ENCODE measurements around the gene ZNF688. TPM values are rescaled to one million over a fixed set of nuclear protein-coding genes. Genes with fewer than 3 reads are reported as not detected.

The ZNF688 gene
- total and polyA plus RNA-seq, 9 of the 15 experiments (the other 6 are each of a cell fraction or from before 2014, with no cell fraction given) = 0.48 to 12.9 (median 4.5) TPM

DNA sequence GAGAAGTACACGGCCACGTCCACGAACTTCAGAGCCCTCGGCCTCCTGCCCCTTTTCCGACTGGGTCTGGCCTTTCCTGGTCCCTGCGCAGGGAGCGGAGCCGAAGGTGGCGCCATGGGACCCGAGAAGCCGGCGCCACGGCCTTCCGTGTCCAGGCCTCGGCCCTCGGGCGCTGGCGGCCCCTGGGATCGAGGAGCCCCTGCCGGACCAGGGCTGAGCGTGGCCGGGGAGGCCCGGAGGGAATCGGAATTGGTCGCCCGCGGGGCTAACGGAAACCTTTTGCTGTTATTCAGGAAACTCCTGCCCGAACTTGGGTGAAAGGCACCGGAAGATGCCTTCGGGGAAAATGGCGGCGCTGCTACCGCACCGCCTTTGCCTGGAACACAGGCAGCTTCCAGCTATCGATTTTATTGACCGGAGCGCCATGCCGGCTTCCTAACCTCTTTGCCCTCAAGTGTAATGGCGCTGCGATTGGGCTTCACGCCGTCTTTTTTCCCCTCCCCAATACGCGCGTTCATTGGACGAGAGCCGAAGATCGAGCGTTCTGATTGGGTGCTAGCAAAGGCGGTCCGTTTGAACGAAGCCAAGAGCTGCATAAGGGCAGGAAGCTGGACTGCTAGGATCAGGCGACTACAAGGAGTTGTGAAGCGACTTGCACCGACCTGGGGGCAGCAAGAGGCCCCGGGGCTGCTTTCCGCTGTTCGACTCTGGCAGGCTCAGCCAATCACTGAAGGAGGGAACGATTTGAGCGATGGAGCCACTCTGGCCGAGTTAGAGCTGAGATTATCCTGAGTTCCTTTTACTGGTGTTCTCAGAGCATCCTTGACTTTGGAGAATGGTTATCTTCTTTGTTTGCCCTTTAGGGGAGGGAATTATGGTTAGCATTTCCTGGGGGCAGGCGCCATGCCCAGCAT, 38.7 kb upstream of the ZNF688 start, which contains the start of gene ZNF689:
Gene ZNF689, minus strand, starts transcription at position 464 of the 914 bp plus-strand sequence. Its CDS starts 348 bp downstream, at position 116.
- peak within 1 kb of the TSS; percentile 91 for H2AFZ ChIP-seq (ENCODE audit: low read depth, low read length)
- H3K79me2 ChIP-seq (ENCODE audit: control insufficient read depth, insufficient read depth, low read length) = peaks cover 17% of the 10 kb centered on the region
- ATAC-seq = peak; percentile 91
- ChIA-PET CTCF (ENCODE audit: low intra/inter-chr PET ratio) (no interaction called here), POLR2A (interaction anchor here (0.5 to 1.4 kb wide), 22 partner anchors 8 to 312 kb away, joined by 3 to 11 read pairs (median 3); partner anchors contain the start of genes DCTPP1, ZNF48, ZNF688 and ZNF747)
- peak within 1 kb of the TSS; percentile 87 for H3K4me2 ChIP-seq (ENCODE audit: insufficient read depth, low read length)
- in situ Hi-C loops (cut with MboI) (no loop called here), intact Hi-C loops (cut with micrococcal nuclease) (no loop called here)
- H3K27ac ChIP-seq (ENCODE audit: extremely low read depth, low read depth, low read length) = peak within 1 kb of the TSS; percentile 93
- BruUV-seq (replicated peaks) = TSS peak; percentile 85
- no peaks in the 10 kb centered on the region for H3K27me3 ChIP-seq (ENCODE audit: control insufficient read depth in 2 of 2, insufficient read depth in 2 of 2, low read length in 2 of 2)
- WGBS (ENCODE audit: insufficient coverage, low coverage, missing lambda C conversion rate) = under 1% methylated on average over 63 of the region's 63 CpGs
- peak within 1 kb of the TSS; percentile 71 for H3K4me3 ChIP-seq
- no peaks in the 10 kb centered on the region for H3K9me1 ChIP-seq (ENCODE audit: control insufficient read depth, insufficient read depth, low read length)
- DNase-seq (ENCODE audit: extremely low read depth in 1 of 4, low spot score in 3 of 4) = peak; percentile 97 to 99 (median 98)
- no peaks in the 10 kb centered on the region for H4K20me1 ChIP-seq (replicated peaks; ENCODE audit: control insufficient read depth, insufficient read depth, low read length)
- FAIRE-seq = peak; percentile 99
- H3K4me1 ChIP-seq (replicated peaks in 1 of 2; ENCODE audit: control insufficient read depth in 2 of 2, insufficient read depth in 2 of 2, low read length in 2 of 2) = peaks cover 7 to 17% of the 10 kb centered on the region in 2 experiments
- peaks cover 33% of the 10 kb centered on the region; the same call in 2 of the 3 replicates for H3K36me3 ChIP-seq (ENCODE audit: control insufficient read depth, insufficient read depth, low read length)
- H3K9me3 ChIP-seq (replicated peaks; ENCODE audit: control insufficient read depth, insufficient read depth, low read depth, low read length) = peaks cover 2% of the 10 kb centered on the region; the same call in 1 of the 2 replicates
- peak within 1 kb of the TSS; percentile 96 to 100 for H3K9ac ChIP-seq (ENCODE audit: insufficient read depth in 1 of 2, low read depth in 2 of 2, low read length in 2 of 2)
- TF ChIP-seq CBX8 (IDR thresholded peaks at IDR 0.05; ENCODE audit: borderline replicate concordance, extremely low read depth, low read depth, low read length, poor library complexity, severe bottlenecking) = no peak
- TF ChIP-seq SLC30A9 (CRISPR knock-in tag; IDR thresholded peaks at IDR 0.05) = no peak
- no peak for TF ChIP-seq SRSF7 (optimal IDR thresholded peaks at IDR 0.05; ENCODE audit: low read depth, low read length)
- peak; percentile 17; the same call in 1 of the 2 replicates for TF ChIP-seq BHLHE40 (IDR thresholded peaks at IDR 0.05; ENCODE audit: low read length)
- TF ChIP-seq SIX5 (IDR thresholded peaks at IDR 0.05; ENCODE audit: borderline replicate concordance in 1 of 2, insufficient read depth in 1 of 2, low read depth in 1 of 2, low read length in 2 of 2) = peak; percentile 97 to 98
- TF ChIP-seq ASH1L (IDR thresholded peaks at IDR 0.05; ENCODE audit: borderline replicate concordance, low read depth, partially characterized antibody) = peak; percentile 100
- peak; percentile 95 for TF ChIP-seq DIDO1 (tag; IDR thresholded peaks at IDR 0.05; ENCODE audit: low read depth)
- TF ChIP-seq SRSF3 (IDR thresholded peaks at IDR 0.05; ENCODE audit: insufficient read depth, low read length) = 0 out of 2 replicates have a peak, but pooled peaks have one; percentile 77
- TF ChIP-seq FOS (IDR thresholded peaks at IDR 0.05; ENCODE audit: extremely low read depth, insufficient read length) = peak; percentile 100
- TF ChIP-seq ELF1 (tag; IDR thresholded peaks at IDR 0.05) = peak; percentile 89
- TF ChIP-seq, protein P1, sequence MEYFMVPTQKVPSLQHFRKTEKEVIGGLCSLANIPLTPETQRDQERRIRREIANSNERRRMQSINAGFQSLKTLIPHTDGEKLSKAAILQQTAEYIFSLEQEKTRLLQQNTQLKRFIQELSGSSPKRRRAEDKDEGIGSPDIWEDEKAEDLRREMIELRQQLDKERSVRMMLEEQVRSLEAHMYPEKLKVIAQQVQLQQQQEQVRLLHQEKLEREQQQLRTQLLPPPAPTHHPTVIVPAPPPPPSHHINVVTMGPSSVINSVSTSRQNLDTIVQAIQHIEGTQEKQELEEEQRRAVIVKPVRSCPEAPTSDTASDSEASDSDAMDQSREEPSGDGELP (CRISPR knock-in tag; IDR thresholded peaks at IDR 0.05; ENCODE audit: borderline replicate concordance) = peak; percentile 65; the same call in 1 of the 2 replicates
- TF ChIP-seq RBM25 (IDR thresholded peaks at IDR 0.05; ENCODE audit: low read depth, low read length, severe bottlenecking) = peak; percentile 99
- peak; percentile 85 for TF ChIP-seq ELF2 (CRISPR knock-in tag; IDR thresholded peaks at IDR 0.05)
- no peak for TF ChIP-seq HLTF (IDR thresholded peaks at IDR 0.05)
- TF ChIP-seq CBFB (CRISPR knock-in tag; IDR thresholded peaks at IDR 0.05) = peak; percentile 42; the same call in 1 of the 2 replicates
